ENCODE measurements around the gene IFI30. TPM values are rescaled to one million over a fixed set of nuclear protein-coding genes. Genes with fewer than 3 reads are reported as not detected.
"Not testable (repeated sequence)": the region's sequence is repeated elsewhere in the genome, so short reads cannot be mapped to it uniquely, and the experiment has no call there.

IFI30 gene
- total RNA-seq, 1 donor from 2014 or later, result 682 TPM

- Histone ChIP-seq H3K4me3 (peak overlapping the region; percentile 81), H3K36me3 (peaks cover 2% of the 10 kb centered on the region), H3K27ac (peak overlapping the region; percentile 98), H3K27me3 (ENCODE audit: low read depth) (no peaks in the 10 kb centered on the region), H3K9me3 (no peaks in the 10 kb centered on the region), H3K4me1 (peaks cover 25% of the 10 kb centered on the region)
- ATAC-seq (peak; percentile 27 to 46), DNase-seq (peak; percentile 82)
- TF ChIP-seq CTCF (IDR thresholded peaks at IDR 0.05), result no peak
- intact Hi-C loops (cut with DNase I), result loop anchor here (10.0 kb wide), 1 partner anchor 49 kb away; a partner anchor contains a TSS
These were observed 31.7 kb downstream of the IFI30 start for GRCh38 chr19:18205200-18205892.

GRCh38 chr19:18206018-18206417 lies 32.4 kb downstream of the IFI30 start:
- TF ChIP-seq CTCF (IDR thresholded peaks at IDR 0.05), result no peak

GRCh38 chr19:18208098-18208951 lies 34.7 kb downstream of the IFI30 start:
- H3K27ac ChIP-seq, result no peak overlapping the region
- TF ChIP-seq CTCF (IDR thresholded peaks at IDR 0.05), result peak; percentile 79
- no peak overlapping the region for H3K4me3 ChIP-seq
- intact Hi-C loops (cut with DNase I), result loop anchor here (10.0 kb wide), 1 partner anchor 46 kb away; a partner anchor contains a TSS
- no peaks in the 10 kb centered on the region for H3K36me3 ChIP-seq
- H3K4me1 ChIP-seq, result peaks cover 12% of the 10 kb centered on the region
- DNase-seq, result peak; percentile 61
- peaks cover 5% of the 10 kb centered on the region for H3K27me3 ChIP-seq (ENCODE audit: low read depth)
- no peak for ATAC-seq
- no peaks in the 10 kb centered on the region for H3K9me3 ChIP-seq

More at GRCh38 chr19:18206018-18206417, 32.4 kb downstream of the IFI30 start:
- ATAC-seq (no peak), DNase-seq (no peak)
- H3K36me3 ChIP-seq, result no peaks in the 10 kb centered on the region
- H3K4me3 ChIP-seq, result no peak overlapping the region
- H3K4me1 ChIP-seq, result peaks cover 25% of the 10 kb centered on the region
- intact Hi-C loops (cut with DNase I), result loop anchor here (10.0 kb wide), 1 partner anchor 49 kb away; a partner anchor contains a TSS
- H3K9me3 ChIP-seq, result no peaks in the 10 kb centered on the region
- no peaks in the 10 kb centered on the region for H3K27me3 ChIP-seq (ENCODE audit: low read depth)
- H3K27ac ChIP-seq, result peak overlapping the region; percentile 98

- DNase-seq; H3K9me3 ChIP-seq; ATAC-seq; H3K4me3 ChIP-seq; H3K27ac ChIP-seq; H3K4me1 ChIP-seq; H3K36me3 ChIP-seq; H3K27me3 ChIP-seq (ENCODE audit: low read depth): not testable (repeated sequence)
- intact Hi-C loops (cut with DNase I), result loop anchor here (10.0 kb wide), 1 partner anchor 45 kb away; a partner anchor contains a TSS
These were observed 36.3 kb downstream of the IFI30 start for GRCh38 chr19:18209912-18210311.

- intact Hi-C loops (cut with DNase I), result no loop called here
- Histone ChIP-seq H3K4me1 (no peaks in the 10 kb centered on the region), H3K4me3 (no peak overlapping the region), H3K9me3 (no peaks in the 10 kb centered on the region), H3K27ac (no peak overlapping the region), H3K36me3 (no peaks in the 10 kb centered on the region), H3K27me3 (ENCODE audit: low read depth) (peaks cover 5% of the 10 kb centered on the region)
- ATAC-seq (no peak), DNase-seq (no peak)
- TF ChIP-seq CTCF (IDR thresholded peaks at IDR 0.05), result no peak
These were observed 38.1 kb downstream of the IFI30 start for GRCh38 chr19:18211683-18212082.

All from lower lobe of right lung (tissue), 2 donors.